Calu3 (cell line): ENCODE data around the gene S100A7A. TPM values are rescaled to one million over a fixed set of nuclear protein-coding genes. Genes with fewer than 3 reads are reported as not detected.

Experiments used
- BruUV-seq: library from RNA; stranded (reverse); fragments of 400-500 nt; replicated peaks from 2 replicates; lab custom pipeline; 2021; lab: Mats Ljungman, UMichigan
- CTCF ChIA-PET: fragments of 300-600 bp; sonication (Branson Sonifier 250); formaldehyde crosslinking; loops from one replicate; lab custom pipeline; 2022; ENCODE audit warnings: antibody characterized with exemption; lab: Charles Lee
- DNase-seq: peaks from one replicate; pipeline ENCODE4 v3.0.0; 2022
- H3K27ac Mint-ChIP-seq: one replicate; pipeline ENCODE4 v1.8.0; 2022; ENCODE audit warnings: mixed read lengths; ENCODE audit not compliant: unreplicated experiment
- H3K27me3 Mint-ChIP-seq: one replicate; pipeline ENCODE4 v1.8.0; 2022; ENCODE audit warnings: mixed read lengths; ENCODE audit not compliant: unreplicated experiment
- H3K36me3 Mint-ChIP-seq: one replicate; pipeline ENCODE4 v1.8.0; 2022; ENCODE audit warnings: mild to moderate bottlenecking, moderate library complexity, mixed read lengths; ENCODE audit not compliant: insufficient read depth, unreplicated experiment
- H3K4me1 Mint-ChIP-seq: one replicate; pipeline ENCODE4 v1.8.0; 2022; ENCODE audit warnings: mild to moderate bottlenecking, low read depth, mixed read lengths; ENCODE audit not compliant: unreplicated experiment
- H3K4me3 Mint-ChIP-seq: one replicate; pipeline ENCODE4 v1.8.0; 2022; ENCODE audit warnings: mild to moderate bottlenecking, low read depth, moderate library complexity, mixed read lengths; ENCODE audit not compliant: unreplicated experiment
- H3K9me3 Mint-ChIP-seq: one replicate; pipeline ENCODE4 v1.8.0; 2022; ENCODE audit warnings: low read depth, mixed read lengths; ENCODE audit not compliant: unreplicated experiment
- intact Hi-C: fragments of 100-400 bp; cut with micrococcal nuclease; formaldehyde crosslinking; loops from one replicate; pipeline ENCODE4 v1.10.0; 2022; ENCODE audit not compliant: unreplicated experiment
- total RNA-seq: library from RNA; stranded (reverse); gene quantifications from 2 replicates; pipeline ENCODE4 v1.2.3, GENCODE V29; 2022
- TF ChIP-seq, protein P1 (sequence below): fragments of 200-600 bp; IDR thresholded peaks from one replicate; pipeline ENCODE4 v1.8.0; 2022; ENCODE audit warnings: antibody characterized with exemption; ENCODE audit not compliant: unreplicated experiment

Gene S100A7A
- total RNA-seq, 1 experiment from 2014 or later: not detected

DNA sequence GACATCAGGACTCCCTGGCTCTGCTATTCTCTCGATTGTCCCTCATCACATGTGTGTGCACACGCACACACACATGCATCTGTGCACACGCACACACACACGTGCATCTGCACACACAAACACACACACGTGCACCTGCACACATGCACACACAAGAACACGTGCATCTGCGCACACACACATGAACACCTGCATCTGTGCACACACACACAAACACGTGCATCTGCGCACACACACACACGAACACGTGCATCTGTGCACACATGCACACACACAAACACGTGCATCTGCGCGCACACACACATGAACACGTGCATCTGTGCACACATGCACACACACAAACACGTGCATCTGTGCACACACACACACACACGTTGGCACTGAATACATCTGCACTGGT, 14.7 kb downstream of the S100A7A start:
- H3K4me1 Mint-ChIP-seq: no peaks in the 10 kb centered on the region
- CTCF ChIA-PET: no interaction called here
- TF ChIP-seq, protein P1, sequence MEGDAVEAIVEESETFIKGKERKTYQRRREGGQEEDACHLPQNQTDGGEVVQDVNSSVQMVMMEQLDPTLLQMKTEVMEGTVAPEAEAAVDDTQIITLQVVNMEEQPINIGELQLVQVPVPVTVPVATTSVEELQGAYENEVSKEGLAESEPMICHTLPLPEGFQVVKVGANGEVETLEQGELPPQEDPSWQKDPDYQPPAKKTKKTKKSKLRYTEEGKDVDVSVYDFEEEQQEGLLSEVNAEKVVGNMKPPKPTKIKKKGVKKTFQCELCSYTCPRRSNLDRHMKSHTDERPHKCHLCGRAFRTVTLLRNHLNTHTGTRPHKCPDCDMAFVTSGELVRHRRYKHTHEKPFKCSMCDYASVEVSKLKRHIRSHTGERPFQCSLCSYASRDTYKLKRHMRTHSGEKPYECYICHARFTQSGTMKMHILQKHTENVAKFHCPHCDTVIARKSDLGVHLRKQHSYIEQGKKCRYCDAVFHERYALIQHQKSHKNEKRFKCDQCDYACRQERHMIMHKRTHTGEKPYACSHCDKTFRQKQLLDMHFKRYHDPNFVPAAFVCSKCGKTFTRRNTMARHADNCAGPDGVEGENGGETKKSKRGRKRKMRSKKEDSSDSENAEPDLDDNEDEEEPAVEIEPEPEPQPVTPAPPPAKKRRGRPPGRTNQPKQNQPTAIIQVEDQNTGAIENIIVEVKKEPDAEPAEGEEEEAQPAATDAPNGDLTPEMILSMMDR: no peak
- H3K4me3 Mint-ChIP-seq: no peak overlapping the region
- DNase-seq: no peak
- no TSS peak for BruUV-seq
- peaks cover 100% of the 10 kb centered on the region for H3K27me3 Mint-ChIP-seq
- H3K9me3 Mint-ChIP-seq: no peaks in the 10 kb centered on the region
- no peaks in the 10 kb centered on the region for H3K36me3 Mint-ChIP-seq
- H3K27ac Mint-ChIP-seq: no peak overlapping the region
- intact Hi-C loops: no loop called here

DNA sequence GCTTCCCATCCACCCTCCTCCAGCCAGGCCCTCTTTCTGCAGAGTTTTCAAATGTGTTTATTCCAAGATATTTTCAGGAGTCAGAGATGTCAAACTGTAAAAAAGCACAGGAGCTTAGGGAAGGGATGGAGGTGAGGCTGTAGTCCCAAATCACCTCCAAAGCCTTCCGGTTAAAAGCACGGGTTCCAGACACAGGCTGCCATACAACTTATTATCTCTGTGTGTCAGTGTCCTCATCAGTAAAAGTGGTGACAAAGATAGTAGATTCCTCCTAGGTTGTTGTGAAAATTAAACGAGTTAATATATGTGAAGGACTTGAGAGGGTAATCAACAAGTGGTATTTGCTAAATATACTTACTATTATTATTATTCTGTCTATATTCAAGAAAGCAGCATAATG, 15.1 kb downstream of the S100A7A start:
- no TSS peak for BruUV-seq
- Mint-ChIP-seq H3K4me1 (no peaks in the 10 kb centered on the region), H3K36me3 (no peaks in the 10 kb centered on the region), H3K4me3 (no peak overlapping the region), H3K9me3 (no peaks in the 10 kb centered on the region), H3K27ac (no peak overlapping the region), H3K27me3 (peaks cover 100% of the 10 kb centered on the region)
- no peak for DNase-seq
- CTCF ChIA-PET: no interaction called here
- TF ChIP-seq, protein P1: no peak
- intact Hi-C loops: no loop called here

DNA sequence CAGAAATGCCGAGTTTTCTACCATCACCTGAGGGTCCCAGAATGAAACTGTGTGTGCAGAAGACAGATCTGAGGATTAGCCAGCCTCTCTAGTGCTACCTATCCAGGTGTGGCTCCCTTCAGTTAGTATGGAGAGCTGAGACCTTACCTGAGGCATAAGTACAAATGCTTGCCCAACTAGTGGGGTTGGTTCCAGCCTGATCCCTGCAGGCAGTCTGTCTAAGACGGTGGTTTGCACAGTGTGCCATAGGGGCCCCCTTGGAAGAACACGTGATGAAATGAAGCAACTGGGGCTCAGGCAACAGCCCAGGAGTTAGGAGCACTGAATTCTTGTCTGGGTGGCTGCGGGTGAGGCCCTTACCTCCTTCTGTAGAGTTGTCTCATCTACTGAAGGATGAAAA, 15.6 kb downstream of the S100A7A start:
- CTCF ChIA-PET: interaction anchor here (0.6 kb wide), 1 partner anchor 263 kb away, joined by 4 read pairs; no protein-coding TSS in a partner anchor
- intact Hi-C loops: no loop called here
- peaks cover 100% of the 10 kb centered on the region for H3K27me3 Mint-ChIP-seq
- BruUV-seq: no TSS peak
- H3K36me3 Mint-ChIP-seq: no peaks in the 10 kb centered on the region
- H3K9me3 Mint-ChIP-seq: no peaks in the 10 kb centered on the region
- H3K4me3 Mint-ChIP-seq: no peak overlapping the region
- no peaks in the 10 kb centered on the region for H3K4me1 Mint-ChIP-seq
- no peak overlapping the region for H3K27ac Mint-ChIP-seq
- DNase-seq: no peak
- TF ChIP-seq, protein P1: no peak

DNA sequence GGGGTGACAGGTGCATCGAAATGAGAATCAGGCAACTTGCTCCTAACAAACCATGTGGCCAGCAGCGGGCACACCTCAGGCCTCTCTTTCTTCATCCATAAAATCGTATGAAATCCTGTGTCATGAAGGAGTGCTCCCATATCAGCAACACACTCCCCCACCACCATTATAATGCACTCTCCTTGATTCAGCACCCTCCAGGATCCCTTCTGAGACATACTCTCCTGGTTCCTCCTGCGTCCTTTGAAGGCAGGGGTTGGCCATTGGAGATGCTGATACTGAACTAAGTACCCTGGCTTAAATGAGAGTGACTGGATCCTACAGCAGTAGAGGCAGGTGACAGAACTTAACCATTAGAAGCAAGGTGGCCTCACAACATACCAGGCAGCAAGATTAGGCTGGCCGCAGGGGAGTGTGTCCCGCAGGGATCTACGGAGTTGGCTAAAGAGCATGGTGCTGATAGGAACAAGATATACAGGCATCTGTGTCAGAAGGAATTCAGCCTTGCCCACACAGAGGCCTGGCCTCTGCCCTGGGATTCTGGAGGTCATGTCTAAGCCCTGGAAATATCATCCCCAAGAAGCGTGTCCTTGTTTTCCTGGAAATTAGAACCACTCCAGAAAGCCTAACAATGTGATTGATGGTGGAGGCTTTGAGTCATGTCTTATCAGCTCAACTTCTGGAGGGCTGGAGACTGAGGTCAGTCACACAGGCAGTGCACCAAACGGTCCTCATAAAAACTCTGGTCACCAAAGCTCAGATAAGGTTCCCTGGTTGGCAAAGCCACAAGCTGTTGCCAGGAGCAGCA, 16.8 kb downstream of the S100A7A start:
- H3K4me3 Mint-ChIP-seq: no peak overlapping the region
- H3K27ac Mint-ChIP-seq: no peak overlapping the region
- intact Hi-C loops: no loop called here
- DNase-seq: no peak
- H3K4me1 Mint-ChIP-seq: no peaks in the 10 kb centered on the region
- H3K36me3 Mint-ChIP-seq: no peaks in the 10 kb centered on the region
- no TSS peak for BruUV-seq
- H3K27me3 Mint-ChIP-seq: peaks cover 100% of the 10 kb centered on the region
- no peaks in the 10 kb centered on the region for H3K9me3 Mint-ChIP-seq
- TF ChIP-seq, protein P1: no peak
- CTCF ChIA-PET: interaction anchor here (0.5 kb wide), 1 partner anchor 33 kb away, joined by 5 read pairs; no protein-coding TSS in a partner anchor
